HL-60 (cell line): ENCODE measurements around the gene FHAD1.

Experiments used
- DNase-seq, 2 experiments: peaks; one replicate each; pipeline ENCODE4 v3.0.0-alpha.2; 2010 to 2020; ENCODE audit warnings: low read depth in 1 of 2, low spot score in 1 of 2
- H3K27ac ChIP-seq: fragments of 250-450 bp; sonication (Bioruptor Pico); replicated peaks from 2 replicates; pipeline ENCODE4 v1.5.1; 2020; ENCODE audit warnings: mild to moderate bottlenecking, moderate library complexity
- H3K27me3 ChIP-seq: fragments of 250-450 bp; sonication (Bioruptor Pico); 2 replicates; pipeline ENCODE4 v1.5.1; 2021; ENCODE audit warnings: mild to moderate bottlenecking, moderate library complexity; ENCODE audit not compliant: insufficient read depth, poor library complexity, severe bottlenecking
- H3K4me3 ChIP-seq: replicated peaks from 2 replicates; pipeline ENCODE4 v1.5.1; 2011; ENCODE audit warnings: mild to moderate bottlenecking, control low read depth, low read length; ENCODE audit not compliant: insufficient read depth
- CTCF ChIP-seq: IDR thresholded peaks from one replicate; pipeline ENCODE4 v1.5.1; 2011; ENCODE audit warnings: low read length, control low read depth, inconsistent platforms; ENCODE audit not compliant: insufficient read depth
- GABPA ChIP-seq: IDR thresholded peaks from 2 replicates; pipeline ENCODE4 v1.6.1; 2012; ENCODE audit warnings: low read depth
- POLR2AphosphoS5 ChIP-seq: IDR thresholded peaks from 2 replicates; pipeline ENCODE4 v1.6.1; 2012; ENCODE audit warnings: low read depth
- REST ChIP-seq: IDR thresholded peaks from 2 replicates; pipeline ENCODE4 v1.6.1; 2012; ENCODE audit warnings: low read depth; ENCODE audit not compliant: insufficient replicate concordance
- SPI1 ChIP-seq: IDR thresholded peaks from 2 replicates; pipeline ENCODE4 v1.6.1; 2012; ENCODE audit warnings: low read depth, mild to moderate bottlenecking, borderline replicate concordance

Gene FHAD1

GRCh38 chr1:15430787-15431570 is 184.0 kb downstream of the FHAD1 start:
- Histone ChIP-seq H3K4me3 (no peak overlapping the region), H3K27ac (no peak overlapping the region), H3K27me3 (no peaks in the 10 kb centered on the region)
- peak in 1 of 2 experiments; percentile 60 for DNase-seq
- TF ChIP-seq GABPA = no peak
- TF ChIP-seq CTCF = peak; percentile 88
- peak; percentile 59; the same call in 1 of the 2 replicates for TF ChIP-seq POLR2AphosphoS5
- no peak for TF ChIP-seq SPI1

GRCh38 chr1:15431571-15431948 is 184.5 kb downstream of the FHAD1 start:
- Histone ChIP-seq H3K4me3 (no peak overlapping the region), H3K27ac (no peak overlapping the region), H3K27me3 (no peaks in the 10 kb centered on the region)
- no peak for DNase-seq
- TF ChIP-seq SPI1 (no peak), POLR2AphosphoS5 (no peak; the same call in 1 of the 2 replicates), REST (no peak), GABPA (no peak), CTCF (no peak)

GRCh38 chr1:15432324-15432723 is 185.3 kb downstream of the FHAD1 start:
- no peak for DNase-seq
- no peak for TF ChIP-seq REST
- no peak for TF ChIP-seq SPI1
- no peak for TF ChIP-seq CTCF
- no peak for TF ChIP-seq GABPA
- TF ChIP-seq POLR2AphosphoS5 = no peak
- no peak overlapping the region for H3K27ac ChIP-seq

More at GRCh38 chr1:15432324-15432723, 185.3 kb downstream of the FHAD1 start:
- Histone ChIP-seq H3K4me3 (no peak overlapping the region), H3K27me3 (no peaks in the 10 kb centered on the region)
